ENCODE results near the gene TULP4.

- no peak for TF ChIP-seq CTCF (conservative IDR thresholded peaks at IDR 0.05; ENCODE audit: low read depth, low read length)
- TF ChIP-seq EZH2 (IDR thresholded peaks at IDR 0.05; ENCODE audit: low read length, unreplicated experiment) = no peak
These were observed 72.4 kb downstream of the TULP4 start for GRCh38 chr6:158384671-158385110.

Measured in PC-3 (cell line).